ENCODE measurements around the gene PDPK1.

DNA sequence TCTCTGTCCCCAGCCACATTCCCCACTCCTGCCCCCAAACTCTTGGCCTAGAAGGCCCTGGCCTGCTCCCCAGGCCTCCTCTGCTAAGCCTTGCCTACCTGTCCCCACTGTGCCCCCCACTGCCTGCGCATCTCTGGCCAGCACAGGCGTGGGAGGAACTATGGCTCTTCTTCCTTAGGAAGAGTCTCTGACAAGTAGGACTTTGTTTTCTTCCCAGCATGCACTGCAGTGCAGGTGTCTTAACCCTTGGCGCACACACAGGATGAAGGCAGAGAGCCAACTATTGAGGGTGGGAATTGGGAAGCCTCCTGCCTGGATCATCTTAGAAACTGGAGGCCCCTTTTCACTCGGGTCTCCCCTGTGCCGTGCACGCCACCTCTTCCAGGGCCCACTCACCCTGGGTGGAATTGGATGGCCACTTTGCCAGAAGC is 14.0 kb upstream of the PDPK1 start:
- TF ChIP-seq, protein P1, sequence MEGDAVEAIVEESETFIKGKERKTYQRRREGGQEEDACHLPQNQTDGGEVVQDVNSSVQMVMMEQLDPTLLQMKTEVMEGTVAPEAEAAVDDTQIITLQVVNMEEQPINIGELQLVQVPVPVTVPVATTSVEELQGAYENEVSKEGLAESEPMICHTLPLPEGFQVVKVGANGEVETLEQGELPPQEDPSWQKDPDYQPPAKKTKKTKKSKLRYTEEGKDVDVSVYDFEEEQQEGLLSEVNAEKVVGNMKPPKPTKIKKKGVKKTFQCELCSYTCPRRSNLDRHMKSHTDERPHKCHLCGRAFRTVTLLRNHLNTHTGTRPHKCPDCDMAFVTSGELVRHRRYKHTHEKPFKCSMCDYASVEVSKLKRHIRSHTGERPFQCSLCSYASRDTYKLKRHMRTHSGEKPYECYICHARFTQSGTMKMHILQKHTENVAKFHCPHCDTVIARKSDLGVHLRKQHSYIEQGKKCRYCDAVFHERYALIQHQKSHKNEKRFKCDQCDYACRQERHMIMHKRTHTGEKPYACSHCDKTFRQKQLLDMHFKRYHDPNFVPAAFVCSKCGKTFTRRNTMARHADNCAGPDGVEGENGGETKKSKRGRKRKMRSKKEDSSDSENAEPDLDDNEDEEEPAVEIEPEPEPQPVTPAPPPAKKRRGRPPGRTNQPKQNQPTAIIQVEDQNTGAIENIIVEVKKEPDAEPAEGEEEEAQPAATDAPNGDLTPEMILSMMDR (IDR thresholded peaks at IDR 0.05; ENCODE audit: low read depth, low read length, poor library complexity, severe bottlenecking): no peak
- no peak for TF ChIP-seq EZH2phosphoT487 (IDR thresholded peaks at IDR 0.05; ENCODE audit: borderline replicate concordance, low read length)
